Neuronal stem cell (in vitro differentiated cells): ENCODE measurements around the gene TOMM22.

Source experiments
- DNase-seq: peaks from one replicate; pipeline ENCODE4 v3.0.0-alpha.2; 2013; ENCODE audit warnings: low spot score
- H2AFZ ChIP-seq: one replicate; pipeline ENCODE4 v1.6.1; 2013; ENCODE audit warnings: mild to moderate bottlenecking, low read length, inconsistent platforms
- H2AK5ac ChIP-seq: 2 replicates; pipeline ENCODE4 v1.6.1; 2013; ENCODE audit warnings: low read depth, mild to moderate bottlenecking, inconsistent platforms, low read length, moderate library complexity, mixed read lengths
- H2BK120ac ChIP-seq: 2 replicates; pipeline ENCODE4 v1.6.1; 2013; ENCODE audit warnings: low read depth, mild to moderate bottlenecking, inconsistent platforms, low read length, moderate library complexity, mixed read lengths
- H2BK12ac ChIP-seq: one replicate; pipeline ENCODE4 v1.6.1; 2013; ENCODE audit warnings: low read length, inconsistent platforms
- H2BK15ac ChIP-seq: 2 replicates; pipeline ENCODE4 v1.6.1; 2013; ENCODE audit warnings: mild to moderate bottlenecking, low read length, inconsistent platforms, mixed read lengths
- H2BK5ac ChIP-seq: one replicate; pipeline ENCODE4 v1.6.1; 2013; ENCODE audit warnings: inconsistent platforms, mild to moderate bottlenecking, low read length, moderate library complexity
- H3K14ac ChIP-seq: one replicate; pipeline ENCODE4 v1.6.1; 2013; ENCODE audit warnings: low read length, inconsistent platforms
- H3K18ac ChIP-seq: 2 replicates; pipeline ENCODE4 v1.6.1; 2013; ENCODE audit warnings: low read length, inconsistent platforms
- H3K23ac ChIP-seq: 2 replicates; pipeline ENCODE4 v1.6.1; 2013; ENCODE audit warnings: low read depth, mild to moderate bottlenecking, mixed read lengths, low read length, inconsistent platforms; ENCODE audit not compliant: poor library complexity
- H3K27ac ChIP-seq: replicated peaks from 3 replicates; pipeline ENCODE4 v1.5.1; 2013; ENCODE audit warnings: low read length, inconsistent platforms
- H3K27me3 ChIP-seq, 3 experiments: 2 replicates each; pipeline ENCODE4 v1.6.1; 2013; ENCODE audit warnings: low read length in 3 of 3, mild to moderate bottlenecking in 2 of 3, inconsistent platforms in 1 of 3, low read depth in 1 of 3, mixed read lengths in 1 of 3, moderate library complexity in 1 of 3; ENCODE audit not compliant: control insufficient read depth in 3 of 3, insufficient read depth in 3 of 3
- H3K36me3 ChIP-seq, 2 donors: replicated peaks in 1 of 2; 2 replicates each; pipeline ENCODE4 v1.6.1; 2013; ENCODE audit warnings: low read length in 2 of 2; ENCODE audit not compliant: control insufficient read depth in 2 of 2, insufficient read depth in 2 of 2
- H3K4ac ChIP-seq: 2 replicates; pipeline ENCODE4 v1.6.1; 2013; ENCODE audit warnings: inconsistent platforms, mild to moderate bottlenecking, low read length, moderate library complexity
- H3K4me1 ChIP-seq, 2 donors: 1 replicate in 1 of 2; 2 replicates in 1 of 2; pipeline ENCODE4 v1.6.1; 2013; ENCODE audit warnings: low read length in 2 of 2, low read depth in 1 of 2; ENCODE audit not compliant: control insufficient read depth in 2 of 2, insufficient read depth in 1 of 2
- H3K4me2 ChIP-seq: one replicate; pipeline ENCODE4 v1.6.1; 2013; ENCODE audit warnings: mild to moderate bottlenecking, low read length, inconsistent platforms; ENCODE audit not compliant: insufficient read depth, poor library complexity, severe bottlenecking
- H3K4me3 ChIP-seq, 2 donors: 2 replicates each; pipeline ENCODE4 v1.5.1; 2013; ENCODE audit warnings: low read length in 2 of 2, mild to moderate bottlenecking in 2 of 2, inconsistent platforms in 1 of 2, moderate library complexity in 1 of 2
- H3K79me1 ChIP-seq: one replicate; pipeline ENCODE4 v1.6.1; 2013; ENCODE audit warnings: low read depth, mild to moderate bottlenecking, inconsistent platforms, low read length, moderate library complexity
- H3K9ac ChIP-seq: one replicate; pipeline ENCODE4 v1.6.1; 2013; ENCODE audit warnings: mild to moderate bottlenecking, low read depth, low read length, inconsistent platforms; ENCODE audit not compliant: poor library complexity
- H3K9me3 ChIP-seq, 2 donors: replicated peaks in 1 of 2; 2 replicates each; pipeline versions ENCODE3 to v1.6.1; 2013; ENCODE audit warnings: low read length in 2 of 2, mild to moderate bottlenecking in 2 of 2, inconsistent platforms in 1 of 2, low read depth in 1 of 2, mixed read lengths in 1 of 2, moderate library complexity in 1 of 2; ENCODE audit not compliant: control insufficient read depth in 2 of 2, insufficient read depth in 1 of 2
- H4K8ac ChIP-seq: one replicate; pipeline ENCODE4 v1.6.1; 2013; ENCODE audit warnings: low read depth, mild to moderate bottlenecking, inconsistent platforms, low read length, moderate library complexity
- H4K91ac ChIP-seq: one replicate; pipeline ENCODE4 v1.6.1; 2013; ENCODE audit warnings: low read length, low read depth, mild to moderate bottlenecking, inconsistent platforms; ENCODE audit not compliant: poor library complexity
- WGBS, 2 donors: extraction: QIAGEN DNeasy Blood & Tissue Kit; methylation state at CpG; one replicate each; pipeline ENCODE4 v1.1.7; 2013; ENCODE audit warnings: missing lambda C conversion rate in 2 of 2, mixed read lengths in 1 of 2; ENCODE audit not compliant: insufficient read length in 2 of 2, insufficient replicate concordance in 1 of 2; ENCODE audit errors: extremely low coverage in 2 of 2; 5-methylcytosine and 5-hydroxymethylcytosine counted together

Gene TOMM22

DNA sequence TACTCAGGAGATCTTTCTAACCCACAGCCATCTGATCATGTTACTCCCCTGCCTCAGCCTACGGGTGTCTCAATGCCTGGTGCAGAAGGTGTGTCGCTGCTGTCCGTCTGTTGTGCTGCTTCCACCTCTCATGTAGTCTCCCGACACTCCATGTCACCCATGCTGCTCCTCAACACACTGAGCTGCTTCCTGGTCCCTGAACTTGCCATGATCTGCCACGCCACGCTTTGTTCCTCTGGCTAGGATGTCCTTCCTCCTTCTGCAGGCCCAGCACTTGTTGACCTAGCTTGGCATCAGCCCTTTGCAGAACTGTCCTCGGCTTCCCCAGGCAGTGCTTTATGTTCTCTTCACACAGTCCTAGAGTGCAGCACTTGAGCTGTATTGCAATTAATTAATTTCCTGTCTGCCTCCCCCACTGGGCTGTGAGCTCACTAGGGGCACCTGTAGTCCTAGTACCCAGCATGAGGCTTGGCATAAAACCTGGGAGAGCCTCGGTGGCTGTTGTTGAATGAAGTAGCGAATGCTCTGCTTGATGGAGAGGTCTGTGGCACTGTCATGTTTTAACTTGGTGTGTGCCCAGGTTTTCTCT is 33.5 kb downstream of the TOMM22 start:
- DNase-seq = no peak
- Histone ChIP-seq H4K8ac (no peak overlapping the region), H3K9me3 (peaks cover 0 to 2% of the 10 kb centered on the region in 2 donors), H2AFZ (no peak overlapping the region), H3K4me2 (no peak overlapping the region), H3K9ac (peak overlapping the region; percentile 65), H2BK12ac (no peak overlapping the region), H3K18ac (no peak overlapping the region), H3K23ac (peak overlapping the region; percentile 8), H3K4me1 (peaks cover 2 to 22% of the 10 kb centered on the region in 2 donors), H4K91ac (no peak overlapping the region), H3K4ac (no peak overlapping the region), H2BK120ac (no peak overlapping the region), H2BK15ac (no peak overlapping the region), H3K14ac (no peak overlapping the region), H2BK5ac (peak overlapping the region; percentile 70), H2AK5ac (no peak overlapping the region), H3K36me3 (peaks cover 23 to 73% of the 10 kb centered on the region in 2 donors), H3K27ac (no peak overlapping the region), H3K4me3 (no peak overlapping the region), H3K27me3 (no peaks in the 10 kb centered on the region), H3K79me1 (peaks cover 21% of the 10 kb centered on the region)
- WGBS, 2 donors = no CpG with 5 or more reads among the region's 9 CpGs

DNA sequence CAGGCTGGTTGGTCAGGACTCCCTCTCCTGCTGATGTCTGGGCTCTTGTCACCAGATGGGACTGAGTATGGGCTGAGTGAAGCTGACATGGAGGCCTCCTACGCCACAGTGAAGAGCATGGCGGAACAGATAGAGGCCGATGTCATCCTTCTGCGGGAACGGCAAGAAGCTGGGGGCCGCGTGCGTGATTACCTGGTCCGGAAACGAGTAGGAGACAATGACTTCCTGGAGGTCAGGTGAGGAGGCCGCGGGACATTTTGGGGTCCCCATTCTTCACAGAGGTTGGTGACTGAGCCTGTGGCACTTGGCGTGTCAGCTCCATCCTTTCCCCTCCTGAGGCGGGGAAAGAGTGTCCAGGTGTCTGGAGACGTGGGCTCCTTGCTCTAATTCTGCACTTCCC is 34.1 kb downstream of the TOMM22 start:
- Histone ChIP-seq H2AFZ (no peak overlapping the region), H3K4me1 (peaks cover 2 to 22% of the 10 kb centered on the region in 2 donors), H4K8ac (no peak overlapping the region), H3K9me3 (peaks cover 0 to 2% of the 10 kb centered on the region in 2 donors), H3K9ac (no peak overlapping the region), H3K18ac (peak overlapping the region; percentile 9), H3K4me3 (no peak overlapping the region), H3K14ac (no peak overlapping the region), H4K91ac (no peak overlapping the region), H2BK120ac (no peak overlapping the region), H2BK5ac (peak overlapping the region; percentile 70), H3K23ac (peak overlapping the region; percentile 57), H3K79me1 (peaks cover 21% of the 10 kb centered on the region), H3K27ac (no peak overlapping the region), H2BK12ac (no peak overlapping the region), H2BK15ac (no peak overlapping the region), H2AK5ac (no peak overlapping the region), H3K4ac (no peak overlapping the region), H3K27me3 (no peaks in the 10 kb centered on the region), H3K36me3 (peaks cover 24 to 73% of the 10 kb centered on the region in 2 donors), H3K4me2 (no peak overlapping the region)
- no peak for DNase-seq
- WGBS, 2 donors = no CpG with 5 or more reads among the region's 15 CpGs

DNA sequence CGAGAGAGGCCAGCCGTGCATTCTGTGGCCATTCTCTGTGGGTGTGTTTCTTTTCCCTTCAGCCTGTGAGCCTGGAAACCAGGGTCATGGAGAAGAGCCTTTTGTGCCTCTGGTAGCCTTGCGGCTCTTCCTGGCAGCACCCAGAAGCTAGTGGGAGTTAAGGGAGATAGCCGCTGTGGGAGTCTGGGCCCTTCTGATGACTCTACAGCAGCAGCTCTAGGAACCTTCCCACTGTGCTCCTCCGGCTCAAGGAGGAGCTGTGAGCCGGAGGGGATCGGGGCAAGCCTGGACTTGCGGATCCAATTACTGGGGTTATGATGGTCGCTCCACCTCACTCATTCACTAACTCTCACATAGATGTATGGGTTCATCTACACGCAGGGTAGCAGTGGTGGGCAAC is 34.5 kb downstream of the TOMM22 start:
- peaks cover 21% of the 10 kb centered on the region for H3K79me1 ChIP-seq
- no peak overlapping the region for H2BK12ac ChIP-seq
- no peak overlapping the region for H3K4ac ChIP-seq
- peaks cover 0 to 2% of the 10 kb centered on the region in 2 donors for H3K9me3 ChIP-seq
- H3K27me3 ChIP-seq = no peaks in the 10 kb centered on the region
- no peak overlapping the region for H3K27ac ChIP-seq
- H3K4me1 ChIP-seq = peaks cover 2 to 22% of the 10 kb centered on the region in 2 donors
- no peak overlapping the region for H4K8ac ChIP-seq
- no peak overlapping the region for H3K18ac ChIP-seq
- H2BK120ac ChIP-seq = no peak overlapping the region
- no peak for DNase-seq
- no peak overlapping the region for H3K4me2 ChIP-seq
- H3K9ac ChIP-seq = no peak overlapping the region
- H4K91ac ChIP-seq = no peak overlapping the region
- no peak overlapping the region for H2BK15ac ChIP-seq
- peak overlapping the region; percentile 35 for H2BK5ac ChIP-seq
- no CpG with 5 or more reads among the region's 10 CpGs for WGBS, 2 donors
- H2AFZ ChIP-seq = no peak overlapping the region
- peaks cover 24 to 71% of the 10 kb centered on the region in 2 donors for H3K36me3 ChIP-seq
- no peak overlapping the region for H3K23ac ChIP-seq
- no peak overlapping the region for H3K4me3 ChIP-seq
- H2AK5ac ChIP-seq = no peak overlapping the region
- H3K14ac ChIP-seq = no peak overlapping the region

DNA sequence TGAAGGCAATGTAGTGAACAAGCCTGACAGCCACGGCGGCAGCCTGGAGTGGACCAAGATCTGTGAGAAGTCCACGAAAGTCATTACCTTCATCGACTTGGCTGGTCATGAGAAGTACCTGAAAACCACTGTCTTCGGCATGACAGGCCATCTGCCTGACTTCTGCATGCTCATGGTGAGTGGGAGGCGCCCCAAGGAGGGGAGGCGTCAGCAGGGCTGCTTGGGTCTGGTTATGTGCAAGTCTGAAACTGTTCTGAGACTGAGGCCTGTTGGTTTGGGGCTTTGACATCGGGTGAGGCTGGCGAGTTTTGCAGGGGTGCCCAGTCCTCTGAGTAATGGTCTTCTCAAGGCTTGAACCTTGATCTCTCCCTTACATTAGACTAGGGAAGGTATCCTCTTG is 35.1 kb downstream of the TOMM22 start:
- Histone ChIP-seq H3K27me3 (no peaks in the 10 kb centered on the region), H2BK120ac (no peak overlapping the region), H2BK15ac (no peak overlapping the region), H3K18ac (peak overlapping the region; percentile 48), H4K91ac (no peak overlapping the region), H3K4me3 (no peak overlapping the region), H3K14ac (no peak overlapping the region), H3K9me3 (peaks cover 0 to 2% of the 10 kb centered on the region in 2 donors), H3K36me3 (peaks cover 27 to 75% of the 10 kb centered on the region in 2 donors), H3K23ac (peak overlapping the region; percentile 46), H2BK12ac (no peak overlapping the region), H2AK5ac (no peak overlapping the region), H3K4me2 (no peak overlapping the region), H3K4ac (no peak overlapping the region), H4K8ac (no peak overlapping the region), H3K79me1 (peaks cover 21% of the 10 kb centered on the region), H3K27ac (no peak overlapping the region), H2AFZ (no peak overlapping the region), H2BK5ac (peak overlapping the region; percentile 35), H3K9ac (no peak overlapping the region), H3K4me1 (peaks cover 2 to 22% of the 10 kb centered on the region in 2 donors)
- DNase-seq = no peak
- no CpG with 5 or more reads among the region's 9 CpGs for WGBS, 2 donors
